ENCODE measurements around the gene PPARG.
"Not testable (repeated sequence)": the region's sequence is repeated elsewhere in the genome, so short reads cannot be mapped to it uniquely, and the experiment has no call there.

Gene PPARG

GRCh38 chr3:12379640-12380429 lies 91.0 kb downstream of the PPARG start:
- no peak for DNase-seq

- DNase-seq, result no peak
Measured at GRCh38 chr3:12380461-12380860, 91.6 kb downstream of the PPARG start.

GRCh38 chr3:12381199-12381598 lies 92.3 kb downstream of the PPARG start:
- DNase-seq, result no peak

GRCh38 chr3:12383218-12383617 lies 94.3 kb downstream of the PPARG start:
- no peak for DNase-seq

- DNase-seq, result no peak
Measured at GRCh38 chr3:12384451-12385233, 95.8 kb downstream of the PPARG start.

GRCh38 chr3:12386514-12387291 lies 97.8 kb downstream of the PPARG start:
- DNase-seq, result not testable (repeated sequence)

- no peak for DNase-seq
Measured at GRCh38 chr3:12388185-12388584, 99.3 kb downstream of the PPARG start.

GRCh38 chr3:12392101-12392878 lies 103.4 kb downstream of the PPARG start:
- DNase-seq, result no peak

- no peak for DNase-seq
Measured at GRCh38 chr3:12393894-12394293, 105.0 kb downstream of the PPARG start.

GRCh38 chr3:12394569-12395271 lies 105.8 kb downstream of the PPARG start:
- no peak for DNase-seq

- DNase-seq, result no peak
Measured at GRCh38 chr3:12395349-12396012, 106.6 kb downstream of the PPARG start.

GRCh38 chr3:12396471-12396870 lies 107.6 kb downstream of the PPARG start:
- no peak for DNase-seq

- no peak for DNase-seq
Measured at GRCh38 chr3:12399226-12399625, 110.4 kb downstream of the PPARG start.

- no peak for DNase-seq
Measured at GRCh38 chr3:12400616-12401194, 111.8 kb downstream of the PPARG start.

GRCh38 chr3:12401208-12401607 lies 112.3 kb downstream of the PPARG start:
- no peak for DNase-seq

GRCh38 chr3:12405432-12406272 lies 116.8 kb downstream of the PPARG start:
- peak; percentile 35 for DNase-seq

GRCh38 chr3:12408984-12409683 lies 120.3 kb downstream of the PPARG start:
- DNase-seq, result no peak

GRCh38 chr3:12409684-12410596 lies 121.1 kb downstream of the PPARG start:
- DNase-seq, result no peak

All from right kidney (tissue), 1 donor.